Activated CD4-positive, alpha-beta T cell treated with anti-CD3 and anti-CD28 coated beads, Interleukin-2, Interleukin-6, amounts not matched to agents 100 ng/mL and 50 ng/mL, durations not matched to agents 16 hours and 8 hours (primary cell): ENCODE results near the gene TTBK1.

Experiments used
- DNase-seq: peaks from one replicate; pipeline ENCODE4 v3.0.0-alpha.2; 2020

The TTBK1 gene

DNA sequence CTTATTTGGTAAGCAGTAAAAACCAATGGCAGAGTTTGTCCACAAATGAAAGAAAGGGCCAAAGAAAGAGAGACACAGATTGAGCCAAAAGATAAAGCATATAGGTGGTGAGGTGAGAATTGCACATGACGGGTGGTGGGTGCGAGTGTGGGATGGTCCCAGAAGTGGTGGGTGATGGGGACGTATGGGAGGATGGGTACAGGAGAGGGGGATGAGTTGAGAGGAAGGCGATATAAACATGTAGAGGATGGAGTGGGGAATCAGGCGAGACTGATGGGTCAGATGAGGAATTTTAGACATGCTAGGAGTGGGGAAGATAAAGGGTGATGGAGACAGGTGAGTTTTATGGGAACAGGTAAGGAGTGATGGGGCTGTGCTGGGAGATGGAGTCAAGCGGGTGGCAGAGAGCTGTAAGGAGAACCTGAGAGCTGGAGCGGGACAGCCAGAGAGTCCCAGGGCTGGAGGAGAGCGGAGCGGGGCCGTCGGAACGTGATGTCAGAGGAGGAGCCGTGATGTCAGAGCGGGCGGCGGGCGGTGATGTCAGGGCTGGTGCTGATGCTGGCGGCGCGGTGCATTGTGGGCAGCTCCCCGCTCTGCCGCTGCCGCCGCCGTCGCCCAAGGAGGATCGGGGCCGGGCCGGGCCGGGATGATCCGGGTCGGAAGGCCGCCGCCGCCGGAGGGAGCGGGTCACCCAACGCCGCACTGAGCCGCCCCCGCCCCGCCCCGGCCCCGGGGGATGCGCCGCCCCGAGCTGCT is at the start of gene TTBK1:
TTBK1 (plus strand) TSS at position 574 of the 756 bp plus-strand sequence. CDS start 3,180 bp downstream, outside the sequence.
- peak; percentile 44 for DNase-seq

- DNase-seq, result no peak
Measured at GRCh38 chr6:43193929-43194328, 49.4 kb upstream of the TTBK1 start.

GRCh38 chr6:43196337-43196736 is 46.9 kb upstream of the TTBK1 start:
- no peak for DNase-seq

GRCh38 chr6:43199912-43200311 is 43.4 kb upstream of the TTBK1 start:
- no peak for DNase-seq

DNA sequence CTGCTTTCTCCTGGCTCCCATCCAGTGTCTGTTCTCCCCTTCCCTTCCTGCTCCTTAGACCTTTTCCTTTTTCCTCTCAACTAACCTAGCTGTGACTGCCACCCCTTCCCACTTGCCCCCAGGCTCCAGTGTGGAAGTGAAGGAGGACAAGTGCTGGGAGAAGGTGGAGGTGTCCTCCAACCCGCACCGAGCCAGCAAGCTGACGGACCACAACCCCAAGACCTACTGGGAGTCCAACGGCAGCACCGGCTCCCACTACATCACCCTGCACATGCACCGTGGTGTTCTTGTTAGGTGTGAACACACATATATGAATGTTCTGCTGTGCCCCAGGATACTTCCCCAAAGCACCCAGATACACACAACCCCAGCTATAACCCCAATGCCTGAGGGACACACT is 42.7 kb upstream of the TTBK1 start:
- no peak for DNase-seq

DNA sequence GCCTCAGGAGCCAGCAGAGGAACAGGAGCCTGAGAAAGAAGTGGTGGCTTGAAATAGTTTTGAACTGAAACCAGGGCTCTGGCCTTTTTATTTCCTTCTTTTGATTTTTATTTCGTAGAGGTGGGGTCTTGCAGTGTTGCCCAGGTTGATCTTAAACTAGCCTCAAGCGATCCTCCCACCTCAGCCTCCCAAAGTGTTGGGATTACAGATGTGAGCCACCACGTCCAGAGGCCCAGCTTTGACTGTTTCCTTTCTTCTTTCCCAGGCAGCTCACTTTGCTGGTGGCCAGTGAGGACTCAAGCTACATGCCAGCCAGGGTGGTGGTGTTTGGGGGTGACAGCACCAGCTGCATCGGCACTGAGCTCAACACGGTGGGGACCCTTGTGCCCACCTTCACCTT is 40.8 kb upstream of the TTBK1 start:
- no peak for DNase-seq

- DNase-seq, result no peak
Measured at GRCh38 chr6:43203029-43203717, 40.1 kb upstream of the TTBK1 start.

DNA sequence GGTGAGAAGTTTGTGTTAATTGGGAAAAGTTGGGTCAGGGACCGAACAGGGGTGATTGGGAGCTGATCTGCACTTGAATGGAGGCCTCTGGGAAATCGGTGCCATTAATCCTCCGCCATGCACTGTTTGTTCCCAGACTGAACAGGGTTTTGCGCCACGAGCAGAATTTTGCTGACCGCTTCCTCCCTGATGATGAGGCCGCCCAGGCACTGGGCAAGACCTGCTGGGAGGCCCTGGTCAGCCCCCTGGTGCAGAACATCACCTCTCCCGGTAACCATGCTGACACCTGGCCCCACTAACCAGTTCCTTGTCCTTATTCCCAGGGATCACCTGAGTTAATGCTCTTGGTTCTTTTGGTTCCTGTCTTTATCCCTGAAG is 39.6 kb upstream of the TTBK1 start:
- no peak for DNase-seq

DNA sequence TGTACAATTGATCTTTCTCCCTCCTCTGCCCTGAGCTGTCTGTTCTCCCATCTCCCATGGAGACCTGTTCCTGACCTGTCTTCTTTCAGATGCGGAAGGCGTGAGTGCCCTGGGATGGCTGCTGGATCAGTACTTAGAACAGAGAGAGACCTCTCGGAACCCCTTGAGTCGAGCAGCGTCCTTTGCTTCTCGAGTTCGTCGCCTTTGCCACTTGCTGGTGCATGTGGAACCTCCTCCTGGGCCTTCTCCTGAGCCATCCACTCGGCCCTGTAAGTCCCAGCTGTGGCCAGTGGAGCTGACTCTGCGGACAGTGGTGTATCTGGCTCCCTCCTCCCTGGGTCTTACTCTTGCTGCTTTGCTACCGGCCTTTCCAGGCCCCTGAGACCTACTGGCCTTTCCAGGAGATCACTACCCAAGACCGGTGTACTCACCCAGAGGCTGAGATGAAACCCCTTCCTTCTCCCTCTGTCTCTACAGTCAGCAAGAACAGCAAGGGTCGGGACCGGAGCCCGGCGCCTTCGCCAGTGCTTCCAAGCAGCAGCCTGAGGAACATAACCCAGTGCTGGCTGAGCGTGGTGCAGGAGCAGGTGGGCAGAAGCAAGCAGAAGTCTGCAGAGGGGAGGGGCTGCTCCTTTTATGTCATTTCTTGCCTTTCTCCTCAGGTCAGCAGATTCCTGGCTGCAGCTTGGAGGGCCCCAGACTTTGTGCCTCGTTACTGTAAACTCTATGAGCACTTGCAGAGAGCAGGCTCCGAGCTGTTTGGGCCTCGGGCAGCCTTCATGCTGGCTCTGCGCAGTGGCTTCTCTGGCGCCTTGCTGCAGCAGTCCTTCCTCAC is 38.8 kb upstream of the TTBK1 start:
- no peak for DNase-seq

DNA sequence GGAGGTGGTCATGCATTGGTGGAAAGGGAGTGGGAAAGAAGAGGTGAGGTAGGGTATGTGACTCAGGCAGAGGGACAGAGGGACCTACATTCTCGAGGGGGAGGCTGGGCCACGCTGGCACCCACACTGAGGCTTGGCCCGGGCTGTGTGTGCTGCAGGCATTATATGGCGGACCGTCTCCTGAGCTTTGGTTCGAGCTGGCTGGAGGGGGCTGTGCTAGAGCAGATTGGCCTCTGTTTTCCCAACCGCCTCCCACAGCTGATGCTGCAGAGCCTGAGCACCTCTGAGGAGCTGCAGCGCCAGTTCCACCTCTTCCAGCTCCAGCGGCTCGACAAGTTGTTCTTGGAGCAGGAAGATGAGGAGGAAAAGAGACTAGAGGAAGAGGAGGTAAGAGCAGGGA is 37.4 kb upstream of the TTBK1 start:
- no peak for DNase-seq

- DNase-seq, result no peak
Measured at GRCh38 chr6:43207286-43207685, 36.0 kb upstream of the TTBK1 start.

DNA sequence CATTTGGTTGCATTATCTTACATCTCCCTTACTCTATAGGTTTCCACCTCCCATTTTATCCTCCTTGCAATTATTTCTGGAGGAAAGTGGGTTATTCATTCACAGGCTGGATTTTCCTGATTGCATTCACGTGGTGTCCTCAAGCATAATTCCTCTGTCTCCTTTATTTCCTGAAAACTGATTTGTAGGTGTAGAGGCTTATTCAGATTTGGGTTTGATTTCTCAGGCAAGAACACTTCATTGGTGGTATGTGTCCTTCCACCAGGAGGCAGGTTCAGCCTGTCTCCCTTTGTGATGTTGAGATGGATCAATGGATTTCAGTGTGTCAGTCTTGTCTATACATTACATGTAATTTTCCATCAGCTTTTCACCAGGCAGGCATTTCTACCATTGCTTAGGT is 31.3 kb upstream of the TTBK1 start:
- no peak for DNase-seq

DNA sequence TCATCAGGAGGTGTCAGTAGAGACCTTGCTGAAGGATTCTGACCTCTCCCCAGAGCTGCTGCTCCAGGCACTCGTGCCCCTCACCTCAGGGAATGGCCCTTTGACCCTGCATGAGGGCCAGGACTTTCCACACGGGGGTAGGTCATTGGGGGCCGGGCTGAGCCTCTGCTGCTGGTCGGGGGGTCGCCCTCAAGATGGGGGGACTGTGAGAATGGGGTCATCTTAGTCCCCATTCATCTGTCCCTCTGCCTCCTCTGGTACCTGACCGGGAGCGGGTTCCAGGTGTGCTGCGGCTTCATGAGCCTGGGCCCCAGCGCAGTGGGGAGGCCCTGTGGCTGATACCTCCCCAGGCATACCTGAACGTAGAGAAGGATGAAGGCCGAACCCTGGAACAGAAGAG is 29.9 kb upstream of the TTBK1 start:
- DNase-seq, result no peak

DNA sequence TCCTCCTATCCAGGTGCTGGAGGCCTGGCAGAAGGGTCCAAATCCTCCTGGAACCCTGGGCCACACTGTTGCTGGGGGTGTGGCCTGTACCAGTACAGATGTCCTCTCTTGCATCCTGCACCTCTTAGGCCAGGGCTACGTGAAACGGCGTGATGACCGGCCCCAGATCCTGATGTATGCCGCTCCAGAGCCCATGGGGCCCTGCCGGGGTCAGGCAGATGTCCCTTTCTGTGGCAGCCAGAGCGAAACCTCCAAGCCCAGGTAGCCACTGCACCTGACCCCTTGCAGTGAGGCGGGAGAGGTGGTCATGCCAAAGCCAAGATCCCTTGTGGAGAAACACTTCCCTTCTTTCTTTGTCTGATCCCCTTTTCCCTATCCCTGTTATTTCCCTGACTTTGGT is 28.2 kb upstream of the TTBK1 start:
- DNase-seq, result no peak

DNA sequence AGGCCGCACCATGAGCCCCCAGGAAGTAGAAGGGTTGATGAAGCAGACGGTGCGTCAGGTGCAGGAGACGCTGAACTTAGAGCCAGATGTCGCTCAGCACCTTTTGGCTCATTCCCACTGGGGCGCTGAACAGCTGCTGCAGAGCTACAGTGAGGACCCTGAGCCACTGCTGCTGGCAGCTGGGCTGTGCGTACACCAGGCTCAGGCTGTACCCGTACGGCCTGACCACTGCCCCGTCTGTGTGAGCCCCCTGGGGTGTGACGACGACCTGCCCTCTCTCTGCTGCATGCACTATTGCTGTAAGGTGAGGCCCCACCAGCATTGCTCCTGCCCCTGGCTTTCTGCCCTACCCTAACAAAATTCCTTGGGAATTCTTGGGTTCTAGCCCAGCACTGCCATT is 27.1 kb upstream of the TTBK1 start:
- DNase-seq, result no peak

- DNase-seq, result no peak
Measured at GRCh38 chr6:43217351-43217750, 25.9 kb upstream of the TTBK1 start.

DNA sequence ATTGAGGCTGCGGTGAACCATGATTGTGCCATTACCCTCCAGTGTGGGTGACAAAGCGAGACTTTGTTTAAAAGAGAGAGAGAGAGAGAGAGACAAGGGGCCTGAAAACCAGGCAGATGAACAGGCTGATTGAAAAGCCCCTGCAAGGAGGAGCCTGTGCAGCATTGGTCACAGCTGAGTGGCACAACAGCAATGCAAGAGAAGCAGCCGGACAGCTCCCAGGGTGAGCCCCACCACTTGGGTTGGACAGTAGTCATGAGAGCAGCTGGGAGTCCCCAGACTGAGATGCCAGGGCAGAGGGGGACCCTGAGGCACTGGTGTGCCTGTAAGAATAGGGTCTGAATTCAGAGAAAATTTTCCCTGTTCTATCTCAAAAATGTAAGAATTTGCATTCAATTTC is 24.2 kb upstream of the TTBK1 start:
- DNase-seq, result no peak

- no peak for DNase-seq
Measured at GRCh38 chr6:43219814-43220213, 23.5 kb upstream of the TTBK1 start.

DNA sequence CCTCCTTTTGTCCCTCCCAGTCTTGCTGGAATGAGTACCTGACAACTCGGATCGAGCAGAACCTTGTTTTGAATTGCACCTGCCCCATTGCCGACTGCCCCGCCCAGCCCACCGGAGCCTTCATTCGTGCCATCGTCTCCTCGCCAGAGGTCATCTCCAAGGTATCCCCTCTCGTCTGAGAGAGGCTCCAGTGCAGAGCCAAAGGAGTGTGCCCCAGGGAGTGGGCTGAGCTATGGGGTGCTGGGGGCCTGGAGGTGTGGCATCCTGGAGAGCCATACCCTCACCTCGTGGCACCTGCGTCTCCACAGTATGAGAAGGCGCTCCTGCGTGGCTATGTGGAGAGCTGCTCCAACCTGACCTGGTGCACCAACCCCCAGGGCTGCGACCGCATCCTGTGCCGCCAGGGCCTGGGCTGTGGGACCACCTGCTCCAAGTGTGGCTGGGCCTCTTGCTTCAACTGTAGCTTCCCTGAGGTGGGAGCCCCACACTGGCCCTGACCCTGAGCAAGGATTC is 22.8 kb upstream of the TTBK1 start:
- no peak for DNase-seq

GRCh38 chr6:43221046-43221972 is 22.0 kb upstream of the TTBK1 start:
- no peak for DNase-seq

- no peak for DNase-seq
Measured at GRCh38 chr6:43222418-43223059, 20.7 kb upstream of the TTBK1 start.

- no peak for DNase-seq
Measured at GRCh38 chr6:43223175-43223574, 20.1 kb upstream of the TTBK1 start.
